ENCODE measurements around the gene CHST5.
A peak's percentile ranks its signal among the peaks of the same experiment; 100 is the strongest.
"Not testable (repeated sequence)": the region's sequence is repeated elsewhere in the genome, so short reads cannot be mapped to it uniquely, and the experiment has no call there.

Gene CHST5

GRCh38 chr16:75516189-75516966 lies 19.5 kb downstream of the CHST5 start:
- Histone ChIP-seq H3K4me3 (peak overlapping the region; percentile 70 to 98 (median 90)), H3K27ac (peak overlapping the region; percentile 73 to 97 (median 89))

DNA sequence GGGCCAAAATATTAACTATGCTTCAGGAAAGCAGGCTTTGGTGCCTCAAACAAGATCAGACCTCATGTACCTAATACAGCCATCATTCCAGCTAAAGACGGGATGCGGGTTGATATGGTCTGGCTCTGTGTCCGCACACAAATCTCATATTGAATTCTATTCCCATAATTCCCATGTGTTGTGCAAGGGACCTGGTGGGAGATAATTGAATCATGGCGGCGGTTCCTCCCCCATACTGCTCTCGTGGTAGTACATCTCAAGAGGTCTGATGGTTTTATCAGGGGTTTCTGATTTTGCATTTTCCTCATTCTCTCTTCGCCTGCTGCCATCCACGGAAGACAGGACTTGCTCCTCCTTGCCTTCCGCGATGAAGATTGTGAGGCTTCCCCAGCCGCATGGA lies 21.6 kb downstream of the CHST5 start:
- no peak overlapping the region for H3K4me3 ChIP-seq
- H3K27ac ChIP-seq, result no peak overlapping the region

GRCh38 chr16:75506574-75506973 lies 29.3 kb downstream of the CHST5 start:
- Histone ChIP-seq H3K27ac (peak overlapping the region in 3 of 21 experiments; percentile 2 to 46 (median 26)), H3K4me3 (no peak overlapping the region)

DNA sequence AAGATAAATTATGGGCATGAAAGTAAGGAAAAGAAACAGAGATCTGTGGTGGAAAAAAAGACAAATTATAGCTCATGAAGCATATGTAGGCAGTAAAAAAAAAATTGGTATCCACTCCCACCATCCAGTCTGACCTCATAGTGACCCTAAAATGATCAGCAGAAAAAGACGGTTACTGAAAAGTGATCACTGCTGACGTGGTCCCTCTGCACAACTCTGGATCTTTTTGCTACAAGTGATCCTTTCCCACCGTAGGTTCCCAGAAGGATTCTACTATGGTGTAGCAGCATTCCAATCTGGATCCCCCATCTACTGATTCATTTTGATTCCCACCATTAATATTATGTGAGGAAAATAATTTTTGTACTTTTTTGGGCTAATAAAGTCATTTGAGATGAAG lies 29.8 kb downstream of the CHST5 start:
- H3K27ac ChIP-seq, result peak overlapping the region in 5 of 21 experiments; percentile 2 to 60 (median 26)
- H3K4me3 ChIP-seq, result no peak overlapping the region

DNA sequence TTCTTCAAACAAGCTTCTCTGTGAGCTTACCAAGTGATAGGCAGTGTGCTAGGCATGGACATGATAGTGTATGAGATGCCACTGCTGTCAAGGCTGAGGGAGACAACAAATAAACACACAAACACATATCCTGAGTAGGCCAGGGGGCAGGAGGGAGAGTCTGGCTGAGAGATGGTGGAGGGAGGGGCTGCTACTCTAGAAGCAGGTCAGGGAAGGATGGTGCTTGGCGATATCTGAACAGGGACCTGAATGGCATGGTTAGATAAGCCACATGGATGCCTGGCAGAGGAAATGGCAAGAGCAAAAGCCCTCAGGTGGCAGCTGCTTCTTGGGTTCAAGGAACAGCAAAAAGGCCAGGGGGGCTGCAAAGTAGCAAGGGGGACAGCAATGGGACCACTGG lies 32.1 kb downstream of the CHST5 start:
- no peak overlapping the region for H3K27ac ChIP-seq
- H3K4me3 ChIP-seq, result no peak overlapping the region

- Histone ChIP-seq H3K27ac (no peak overlapping the region), H3K4me3 (no peak overlapping the region)
Observed at GRCh38 chr16:75502916-75503605, 32.8 kb downstream of the CHST5 start.

GRCh38 chr16:75501820-75502219 lies 34.1 kb downstream of the CHST5 start:
- H3K27ac ChIP-seq, H3K4me3 ChIP-seq: not testable (repeated sequence)

GRCh38 chr16:75501359-75501758 lies 34.5 kb downstream of the CHST5 start:
- Histone ChIP-seq H3K4me3 (no peak overlapping the region), H3K27ac (no peak overlapping the region)

DNA sequence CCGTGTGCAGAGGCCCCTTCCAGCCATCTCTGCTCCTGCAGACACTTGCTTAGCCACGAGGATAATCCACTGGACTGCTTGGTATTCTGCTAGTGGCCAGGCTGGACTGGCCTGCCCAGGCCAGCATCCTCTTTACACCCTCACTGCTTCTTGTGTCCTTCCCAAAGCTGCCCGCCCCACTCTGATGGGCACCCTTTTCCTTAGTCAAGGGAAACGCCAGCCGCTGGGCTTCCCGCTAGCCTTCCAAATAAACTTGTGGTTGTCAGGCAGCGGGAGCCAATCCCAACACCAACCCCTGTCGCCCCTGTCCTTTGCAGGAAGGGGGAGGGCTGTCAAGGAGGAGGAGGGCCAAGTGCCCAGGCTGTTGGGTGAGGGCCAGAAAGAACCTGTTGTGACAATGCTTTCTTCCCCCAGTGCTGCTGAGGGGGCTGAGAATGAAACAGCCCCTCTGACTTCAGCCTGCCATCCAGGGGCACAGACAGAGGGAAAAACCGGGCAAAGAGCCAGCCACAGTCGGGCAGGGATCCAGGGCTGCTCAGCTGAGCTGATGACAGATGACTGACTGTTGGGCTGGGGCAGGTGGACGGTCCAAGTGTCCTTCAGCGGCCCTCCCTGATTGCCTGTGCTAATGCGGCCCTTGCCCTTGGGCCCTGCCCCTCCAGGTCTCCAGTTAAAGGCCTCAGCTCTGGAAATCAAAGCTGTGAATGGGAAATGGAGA lies 37.1 kb downstream of the CHST5 start:
- H3K27ac ChIP-seq, H3K4me3 ChIP-seq: not testable (repeated sequence)

GRCh38 chr16:75497558-75497957 lies 38.4 kb downstream of the CHST5 start:
- Histone ChIP-seq H3K27ac (no peak overlapping the region), H3K4me3 (no peak overlapping the region)

DNA sequence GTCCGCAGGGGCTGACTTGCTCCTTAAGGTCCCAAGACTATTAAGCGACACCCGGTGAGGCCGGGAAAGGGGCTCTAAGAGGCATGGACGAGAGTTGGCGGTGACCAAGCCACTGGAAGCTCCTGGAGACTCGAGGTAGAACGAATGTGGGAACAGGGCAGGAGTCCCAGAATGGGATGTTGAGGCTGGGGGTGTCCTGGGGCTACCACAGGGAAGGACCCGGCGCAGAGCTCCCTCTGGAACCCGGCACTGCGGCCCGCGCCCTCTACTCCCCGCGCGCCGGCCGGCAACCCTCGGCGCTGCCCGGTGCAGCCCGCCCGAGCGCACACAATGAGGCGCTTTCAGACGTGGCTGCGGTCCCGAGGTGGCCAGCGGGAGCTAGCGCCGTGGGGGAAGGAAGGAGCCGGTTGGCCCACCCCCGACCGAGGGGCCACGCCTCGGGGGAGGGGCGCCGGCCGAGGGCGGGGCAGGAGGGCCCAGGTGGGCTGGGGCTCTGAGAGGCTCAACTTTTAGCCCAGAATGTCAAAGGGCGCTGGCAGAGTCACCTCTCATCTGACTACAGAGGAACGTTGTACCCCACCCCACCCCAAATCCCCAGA lies 40.7 kb downstream of the CHST5 start, which contains the start of gene CHST6:
Gene CHST6 (minus strand): TSS at position 366 of the 599 bp plus-strand sequence. CDS start 15,613 bp downstream, outside the sequence.
- H3K27ac ChIP-seq, result no peak within 1 kb of the TSS
- H3K4me3 ChIP-seq, result peak within 1 kb of the TSS; percentile 8 to 35 (median 21)

DNA sequence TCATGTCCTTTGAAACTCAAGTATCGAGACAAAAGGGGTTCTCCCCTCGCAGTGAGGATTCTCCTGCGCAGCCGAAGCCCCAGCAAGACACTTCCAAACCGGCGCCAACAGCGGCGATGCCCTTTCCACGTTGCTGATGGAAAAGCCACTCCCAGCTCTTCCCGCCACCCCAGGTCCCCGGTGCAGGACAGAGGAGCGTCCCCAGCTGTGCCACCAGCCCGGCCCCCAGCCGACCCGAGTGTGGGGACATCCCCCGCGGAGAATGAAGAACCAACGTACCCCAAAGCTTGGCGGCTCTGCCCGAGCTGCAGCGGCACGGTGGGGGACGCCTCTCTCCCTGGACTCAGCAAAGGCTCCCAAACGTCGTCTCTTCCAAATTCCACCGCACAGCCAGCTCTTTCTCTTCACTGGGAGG lies 41.2 kb downstream of the CHST5 start:
- H3K27ac ChIP-seq, result no peak overlapping the region
- peak overlapping the region; percentile 8 to 35 (median 21) for H3K4me3 ChIP-seq

- Histone ChIP-seq H3K27ac (no peak overlapping the region), H3K4me3 (peak overlapping the region in 2 of 7 experiments; percentile 8 to 35)
Observed at GRCh38 chr16:75494184-75494583, 41.7 kb downstream of the CHST5 start.

GRCh38 chr16:75491876-75492275 lies 44.0 kb downstream of the CHST5 start:
- no peak overlapping the region for H3K27ac ChIP-seq
- no peak overlapping the region for H3K4me3 ChIP-seq

DNA sequence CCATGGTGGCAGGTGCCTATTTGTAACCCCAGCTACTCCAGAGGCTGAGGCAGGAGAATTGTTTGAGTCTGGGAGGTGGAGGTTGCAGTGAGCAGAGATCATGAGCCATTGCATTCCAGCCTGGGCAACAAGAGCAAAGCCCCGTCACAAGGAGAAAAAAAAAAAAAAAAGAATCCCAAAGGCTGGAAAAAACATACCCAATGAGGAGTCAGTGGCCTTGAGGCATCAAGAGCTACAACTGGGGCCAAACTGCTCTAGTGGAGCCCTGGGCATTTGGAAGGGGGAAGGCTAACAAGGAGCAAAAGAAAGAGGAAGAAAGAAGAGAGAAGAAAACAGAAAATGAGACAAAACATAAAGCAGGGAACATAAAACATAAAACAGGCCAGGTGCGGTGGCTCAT lies 47.6 kb downstream of the CHST5 start:
- H3K27ac ChIP-seq, result no peak overlapping the region
- no peak overlapping the region for H3K4me3 ChIP-seq

DNA sequence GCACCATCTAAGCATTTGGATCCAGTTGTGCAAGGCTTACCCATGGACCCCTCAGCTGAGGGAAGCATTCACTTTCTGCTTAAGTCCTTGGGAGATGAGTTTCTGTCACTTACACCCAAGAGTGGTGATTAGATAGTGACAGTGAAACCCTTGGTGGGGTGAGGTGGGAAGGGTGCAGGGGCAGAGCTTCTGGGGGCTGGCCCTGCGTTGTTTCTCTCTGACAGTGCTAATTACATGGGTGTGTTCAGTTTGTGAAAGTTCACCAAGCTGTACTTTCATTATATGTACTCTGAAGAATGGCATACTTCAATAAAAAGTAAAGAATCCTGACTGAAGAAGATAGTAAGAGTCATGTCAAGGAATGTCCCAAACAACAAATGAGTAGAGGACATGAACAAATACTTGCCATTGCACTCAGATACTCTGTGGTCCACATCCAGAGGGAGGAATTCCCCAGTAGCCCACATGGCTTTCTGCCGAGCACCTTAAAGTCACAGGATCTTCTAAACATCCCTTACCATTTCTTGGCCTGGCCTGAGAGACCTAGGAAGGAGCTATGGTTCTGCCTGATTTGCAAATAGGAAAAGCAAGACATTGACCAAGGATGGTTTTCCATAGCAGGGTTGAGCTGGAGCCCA lies 49.1 kb downstream of the CHST5 start:
- Histone ChIP-seq H3K4me3 (no peak overlapping the region), H3K27ac (no peak overlapping the region)

GRCh38 chr16:75486014-75486675 lies 49.8 kb downstream of the CHST5 start:
- no peak overlapping the region for H3K4me3 ChIP-seq
- no peak overlapping the region for H3K27ac ChIP-seq

DNA sequence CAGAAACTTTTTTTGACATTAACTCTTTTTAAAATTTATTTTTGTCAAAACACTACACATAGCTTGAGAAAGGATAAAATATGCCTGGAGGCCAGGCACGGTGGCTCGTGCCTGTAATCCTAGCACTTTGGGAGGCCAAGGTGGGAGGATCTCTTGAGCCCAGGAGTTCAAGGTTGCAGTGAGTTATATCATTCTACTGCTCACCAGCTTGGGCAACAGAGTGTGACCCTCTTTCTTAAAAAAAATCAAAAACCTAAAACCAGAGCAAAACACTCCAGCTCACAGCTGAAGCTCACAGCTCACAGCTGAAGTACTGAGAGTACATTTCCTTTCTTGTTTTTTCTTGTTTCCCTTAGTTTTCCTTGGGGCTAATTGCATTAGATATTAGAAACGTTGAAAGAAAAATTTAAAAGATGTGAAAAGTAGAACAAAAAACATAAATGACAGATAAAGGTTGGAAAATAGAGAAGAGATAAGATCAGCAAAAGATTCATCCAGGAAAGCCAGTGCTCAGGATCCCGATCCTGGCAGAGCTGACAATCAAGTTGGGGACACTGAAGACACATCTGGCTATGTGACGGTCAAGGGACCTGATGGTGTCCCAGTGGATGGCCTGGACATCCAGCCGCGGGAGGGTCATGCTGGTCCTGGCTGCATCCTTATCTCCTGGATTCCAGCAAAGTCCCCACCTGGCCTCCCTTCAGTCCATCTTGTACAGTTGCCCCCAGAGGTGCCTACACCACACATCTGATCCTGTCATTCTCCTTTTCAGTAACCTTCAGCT lies 50.5 kb downstream of the CHST5 start:
- Histone ChIP-seq H3K27ac (no peak overlapping the region), H3K4me3 (no peak overlapping the region)

Data from skin epidermis (tissue), 12 donors.